GM19023 (cell line): ENCODE results near the gene PCDH9.

Experiments
- ATAC-seq: cut with Tn5 transposase; IDR thresholded peaks from one replicate; pipeline ENCODE4 v1.9.1; 2021; ENCODE audit warnings: mild to moderate bottlenecking, moderate library complexity; ENCODE audit not compliant: unreplicated experiment

PCDH9 gene

GRCh38 chr13:67091603-67092002 is 138.5 kb downstream of the PCDH9 start:
- ATAC-seq, result no peak

DNA sequence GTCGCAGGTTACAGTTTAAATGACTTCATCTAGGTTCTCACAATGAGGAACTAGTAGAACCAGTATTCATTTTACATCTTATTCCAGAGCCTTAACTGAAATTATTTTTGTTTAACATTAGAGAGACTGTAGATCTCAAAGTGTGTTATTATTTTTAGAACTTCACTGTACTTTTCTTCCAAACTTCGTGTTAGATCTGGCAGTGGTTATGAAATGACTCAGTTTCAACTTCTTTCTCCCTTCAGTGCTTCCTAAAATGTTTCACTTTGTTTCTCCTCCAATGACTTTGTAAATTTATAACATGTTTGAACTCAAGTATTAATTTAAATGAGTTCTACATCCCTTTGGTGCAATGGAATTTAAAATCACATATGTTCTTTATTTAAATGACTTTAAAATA is 139.3 kb downstream of the PCDH9 start:
- ATAC-seq, result no peak

DNA sequence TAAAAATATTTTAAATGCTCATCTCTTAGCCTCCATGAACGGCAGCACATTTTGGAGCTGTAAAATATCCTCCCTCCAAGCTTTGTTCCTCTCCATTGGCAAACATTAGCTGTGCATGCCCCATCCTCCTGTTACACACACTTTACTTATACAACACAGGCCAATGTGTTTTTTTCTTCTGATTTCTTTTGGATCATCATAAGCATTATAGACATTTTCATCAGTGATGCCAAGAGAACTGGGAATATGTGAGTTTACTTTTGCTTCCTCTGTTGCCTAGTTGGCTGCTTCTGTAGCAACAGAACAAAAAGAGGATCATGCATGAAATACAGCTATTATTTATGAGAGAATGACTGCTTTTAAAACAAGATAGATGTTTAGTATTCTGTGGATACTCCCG is 142.6 kb downstream of the PCDH9 start:
- ATAC-seq, result no peak

- no peak for ATAC-seq
These were observed 143.9 kb downstream of the PCDH9 start for GRCh38 chr13:67086260-67086659.

- ATAC-seq, result no peak
These were observed 146.1 kb downstream of the PCDH9 start for GRCh38 chr13:67084066-67084465.

DNA sequence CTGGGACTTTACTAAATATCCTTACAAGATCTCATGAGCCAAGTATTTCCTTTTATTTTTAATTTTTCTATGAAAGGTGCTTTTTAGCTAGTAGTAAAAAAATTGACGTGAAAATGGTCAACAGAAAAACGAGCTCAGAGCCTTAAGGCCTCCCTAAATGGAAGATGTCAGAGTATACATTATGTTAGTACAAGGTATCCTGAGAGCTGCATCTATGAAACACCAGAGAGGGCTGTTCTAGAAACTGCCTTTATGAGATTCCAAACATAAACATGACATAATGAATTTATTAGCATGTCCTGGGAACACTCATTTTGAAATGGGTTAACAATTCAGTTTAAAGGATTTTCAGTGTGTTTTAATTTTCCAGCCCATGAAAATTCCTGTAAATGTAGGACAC is 146.6 kb downstream of the PCDH9 start:
- ATAC-seq, result no peak

GRCh38 chr13:67080351-67080750 is 149.8 kb downstream of the PCDH9 start:
- no peak for ATAC-seq

- no peak for ATAC-seq
These were observed 152.1 kb downstream of the PCDH9 start for GRCh38 chr13:67078062-67078461.

- ATAC-seq, result no peak
These were observed 153.0 kb downstream of the PCDH9 start for GRCh38 chr13:67077132-67077531.

DNA sequence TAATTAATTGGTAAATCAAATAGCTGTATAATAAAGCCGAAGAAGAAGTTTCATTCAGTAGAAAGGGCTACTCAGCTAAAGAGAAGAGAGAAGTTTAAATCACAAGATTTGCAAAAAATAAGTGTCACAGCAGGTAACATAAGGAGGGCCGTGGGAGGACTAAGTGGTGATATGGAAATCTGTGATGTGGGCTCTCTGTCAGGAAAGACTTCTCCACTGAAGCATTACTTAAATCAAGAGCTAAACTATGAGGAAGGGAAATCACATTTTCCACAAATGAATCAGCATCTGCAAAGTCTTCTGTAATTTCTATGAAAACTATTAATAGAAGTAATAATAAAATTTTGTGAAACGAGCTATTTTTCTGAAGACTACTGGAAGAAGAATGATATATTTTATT is 153.8 kb downstream of the PCDH9 start:
- no peak for ATAC-seq

GRCh38 chr13:67075239-67075638 is 154.9 kb downstream of the PCDH9 start:
- no peak for ATAC-seq

GRCh38 chr13:67071918-67072598 is 158.1 kb downstream of the PCDH9 start:
- ATAC-seq, result no peak

GRCh38 chr13:67070306-67070705 is 159.8 kb downstream of the PCDH9 start:
- ATAC-seq, result no peak

DNA sequence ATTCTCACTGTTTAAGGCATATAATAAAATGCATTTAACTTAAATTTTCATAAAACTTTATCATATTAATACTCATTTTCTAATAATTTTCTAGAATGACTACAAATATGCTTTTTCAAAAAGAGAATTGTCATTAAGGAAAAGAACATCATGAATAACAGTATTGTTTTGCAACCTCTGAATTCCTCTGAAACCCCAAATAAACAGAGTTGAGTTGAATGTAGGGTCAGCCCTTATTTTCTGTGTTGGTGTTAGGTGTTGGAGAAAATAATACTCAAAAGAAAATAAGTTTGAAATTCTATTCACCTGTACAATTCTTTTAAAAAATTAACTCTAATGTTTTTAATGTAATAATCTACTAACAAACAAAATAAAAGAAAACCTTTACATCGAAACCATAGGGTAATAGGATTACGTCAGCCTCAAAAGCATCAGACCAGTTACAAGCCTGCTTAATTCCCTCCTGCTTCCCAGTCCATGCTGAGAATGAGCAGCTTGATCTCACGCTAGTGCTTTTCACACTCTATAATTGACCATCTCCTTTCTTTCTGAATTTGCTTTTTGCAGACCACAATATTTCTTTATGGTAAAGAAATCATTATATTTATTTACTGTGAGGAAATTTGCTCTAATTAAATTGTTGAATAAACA is 160.9 kb downstream of the PCDH9 start:
- no peak for ATAC-seq

- ATAC-seq, result no peak
These were observed 165.2 kb downstream of the PCDH9 start for GRCh38 chr13:67064920-67065319.

- no peak for ATAC-seq
These were observed 167.1 kb downstream of the PCDH9 start for GRCh38 chr13:67063036-67063435.

DNA sequence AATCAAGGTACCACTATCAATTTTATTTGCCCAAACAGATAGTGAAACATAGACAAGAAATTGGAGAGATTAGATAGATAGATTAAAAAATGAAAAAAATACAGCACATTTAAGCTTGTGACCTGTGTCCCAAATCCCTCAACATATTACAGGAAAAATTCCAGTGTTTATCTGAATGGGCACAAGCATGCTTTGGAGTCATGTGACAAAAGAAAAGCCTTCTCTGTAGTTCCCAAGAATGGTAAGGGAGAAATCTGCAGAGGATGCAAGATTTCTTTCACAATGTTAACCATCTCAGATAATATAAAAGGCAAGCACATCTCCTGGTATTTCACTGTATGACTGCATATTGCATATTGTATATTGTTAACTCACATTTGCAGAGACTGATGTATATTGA is 168.0 kb downstream of the PCDH9 start:
- ATAC-seq, result no peak

DNA sequence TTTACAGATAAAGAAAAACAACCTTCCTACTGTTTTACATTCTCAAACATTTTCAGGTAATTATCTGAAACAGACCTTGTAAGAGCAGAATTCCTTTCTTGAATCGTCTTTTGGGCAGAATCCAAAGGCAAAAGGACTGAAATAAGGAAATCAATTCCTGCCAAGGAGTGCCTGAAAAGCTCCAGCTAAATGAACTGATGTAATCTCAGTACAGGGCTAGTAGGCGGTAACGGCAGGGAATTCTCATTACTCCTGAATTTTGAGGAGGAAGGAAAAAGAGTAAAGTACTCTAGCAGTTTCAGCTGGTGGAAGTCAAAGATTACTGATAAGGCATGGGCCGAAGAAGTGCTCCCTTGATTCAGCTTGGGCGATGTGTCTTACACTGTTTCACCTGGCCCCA is 168.4 kb downstream of the PCDH9 start:
- no peak for ATAC-seq

DNA sequence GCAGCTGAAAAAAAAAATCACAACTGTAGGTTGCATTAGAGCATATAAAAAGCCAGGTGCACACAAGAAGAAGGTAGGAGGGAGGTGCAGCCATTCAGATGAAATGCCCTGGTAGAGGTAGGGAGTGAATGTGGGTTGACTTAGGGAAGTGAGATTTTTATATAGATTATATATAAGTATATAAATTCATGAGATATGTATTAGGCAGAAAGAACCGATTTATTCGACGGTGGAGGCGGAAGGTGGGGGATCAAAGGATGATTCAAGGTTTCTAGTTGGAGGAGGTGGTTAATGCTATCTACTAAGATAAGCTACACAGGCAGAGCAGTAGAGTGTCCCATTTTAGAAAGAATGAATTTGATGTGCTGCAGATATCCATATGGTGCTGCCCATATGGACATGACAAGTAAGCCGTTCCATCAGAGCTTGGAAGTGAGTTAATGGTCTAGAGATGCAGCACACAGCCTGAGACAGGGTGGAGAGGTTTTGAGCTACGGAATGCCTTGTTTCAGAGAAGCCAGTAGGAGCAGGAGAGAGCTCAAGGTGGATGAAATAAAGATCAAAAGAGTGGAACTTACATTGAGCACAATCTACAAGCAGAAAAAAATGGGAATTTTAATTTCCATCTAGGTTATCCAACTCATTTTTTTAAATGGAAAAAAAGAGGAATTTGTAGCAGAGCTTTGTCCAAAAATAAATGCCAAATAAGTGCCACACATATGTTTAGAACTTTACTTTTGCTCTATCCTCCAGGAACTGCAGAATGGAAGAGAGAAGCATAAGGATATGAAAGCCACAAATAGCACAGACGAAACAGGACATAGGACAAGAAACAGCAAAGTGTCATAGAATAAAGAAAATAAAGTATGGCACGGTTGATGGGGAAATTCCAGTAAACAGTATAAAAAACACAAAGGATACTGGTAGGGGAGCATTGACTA is 177.3 kb downstream of the PCDH9 start:
- ATAC-seq, result no peak

- no peak for ATAC-seq
These were observed 180.4 kb downstream of the PCDH9 start for GRCh38 chr13:67049744-67050143.

DNA sequence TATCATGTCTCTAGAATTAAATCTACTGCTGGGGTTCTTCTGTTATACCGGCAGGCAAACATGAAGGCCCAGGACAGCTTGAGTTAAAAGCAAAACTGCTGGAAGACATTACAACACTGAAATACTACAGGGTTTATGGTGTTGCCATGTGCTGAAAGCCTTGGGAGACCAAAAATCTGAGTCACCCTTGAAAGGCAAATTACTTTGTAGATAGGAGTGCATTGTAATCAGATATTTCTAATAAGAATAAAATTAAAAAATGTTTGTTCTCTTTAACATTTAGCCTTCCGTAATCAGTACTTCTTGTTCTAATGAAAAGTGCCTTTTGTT is 181.3 kb downstream of the PCDH9 start:
- no peak for ATAC-seq
